Limb (tissue), 2 donors: Measurements from ENCODE around the gene TFR2.

Experiments
- DNase-seq, 2 donors: peaks; one replicate each; pipeline ENCODE4 v3.0.0-alpha.2; 2016; ENCODE audit errors: extremely low spot score in 2 of 2

Gene TFR2

GRCh38 chr7:100573691-100574361 lies 67.5 kb downstream of the TFR2 start, which contains the start of gene SAP25:
Gene SAP25, minus strand, starts transcription at chr7:100573900. Its CDS starts 158 bp downstream, at chr7:100573742.
- DNase-seq: no peak

- DNase-seq: no peak
Observed at GRCh38 chr7:100572949-100573675, 68.2 kb downstream of the TFR2 start.

- DNase-seq: no peak
Observed at GRCh38 chr7:100572281-100572948, 68.9 kb downstream of the TFR2 start.

GRCh38 chr7:100571829-100572116 lies 69.6 kb downstream of the TFR2 start:
- no peak for DNase-seq

- no peak for DNase-seq
Observed at GRCh38 chr7:100570954-100571828, 70.2 kb downstream of the TFR2 start.
